GM10847 (cell line): Measurements from ENCODE around the gene LILRB1.
A peak's percentile ranks its signal among the peaks of the same experiment; 100 is the strongest.

Experiments
- POLR2A ChIP-seq: IDR thresholded peaks from 2 replicates; pipeline ENCODE4 v1.6.1; 2011; ENCODE audit not compliant: insufficient read length; ENCODE audit errors: extremely low read depth

Gene LILRB1

GRCh38 chr19:54626757-54627156 lies 3.5 kb upstream of the LILRB1 start:
- no peak for TF ChIP-seq POLR2A

GRCh38 chr19:54630782-54631181 lies 498 bp downstream of the LILRB1 start:
- no peak for TF ChIP-seq POLR2A

- no peak for TF ChIP-seq POLR2A
Observed at GRCh38 chr19:54633401-54633800, 3.1 kb downstream of the LILRB1 start.

- no peak for TF ChIP-seq POLR2A
Observed at GRCh38 chr19:54638683-54639082, 8.4 kb downstream of the LILRB1 start.

GRCh38 chr19:54644056-54644455 lies 13.8 kb downstream of the LILRB1 start:
- no peak for TF ChIP-seq POLR2A

- no peak for TF ChIP-seq POLR2A
Observed at GRCh38 chr19:54646331-54646841, 16.1 kb downstream of the LILRB1 start.

- TF ChIP-seq POLR2A: no peak
Observed at GRCh38 chr19:54648129-54648528, 17.8 kb downstream of the LILRB1 start.

- TF ChIP-seq POLR2A: no peak
Observed at GRCh38 chr19:54650108-54650655, 19.9 kb downstream of the LILRB1 start.

- TF ChIP-seq POLR2A: no peak
Observed at GRCh38 chr19:54653181-54653809, 23.0 kb downstream of the LILRB1 start.

GRCh38 chr19:54654447-54655321 lies 24.4 kb downstream of the LILRB1 start:
- no peak for TF ChIP-seq POLR2A

- TF ChIP-seq POLR2A: no peak
Observed at GRCh38 chr19:54659300-54659699, 29.0 kb downstream of the LILRB1 start.

GRCh38 chr19:54660306-54660705 lies 30.0 kb downstream of the LILRB1 start:
- no peak for TF ChIP-seq POLR2A

GRCh38 chr19:54660964-54661363 lies 30.7 kb downstream of the LILRB1 start:
- TF ChIP-seq POLR2A: no peak

GRCh38 chr19:54661846-54662481 lies 31.7 kb downstream of the LILRB1 start:
- no peak for TF ChIP-seq POLR2A

- peak; percentile 41 for TF ChIP-seq POLR2A
Observed at GRCh38 chr19:54662730-54663129, 32.4 kb downstream of the LILRB1 start, which contains the start of gene LILRB4. Gene LILRB4 (plus strand): TSS chr19:54662985. CDS start chr19:54663034, 49 bp downstream.
